GM21786 (cell line): ENCODE measurements around the gene ALDH3B1.

ENCODE experiments used
- ATAC-seq: cut with Tn5 transposase; IDR thresholded peaks from one replicate; pipeline ENCODE4 v1.9.1; 2021; ENCODE audit not compliant: unreplicated experiment

ALDH3B1 gene

DNA sequence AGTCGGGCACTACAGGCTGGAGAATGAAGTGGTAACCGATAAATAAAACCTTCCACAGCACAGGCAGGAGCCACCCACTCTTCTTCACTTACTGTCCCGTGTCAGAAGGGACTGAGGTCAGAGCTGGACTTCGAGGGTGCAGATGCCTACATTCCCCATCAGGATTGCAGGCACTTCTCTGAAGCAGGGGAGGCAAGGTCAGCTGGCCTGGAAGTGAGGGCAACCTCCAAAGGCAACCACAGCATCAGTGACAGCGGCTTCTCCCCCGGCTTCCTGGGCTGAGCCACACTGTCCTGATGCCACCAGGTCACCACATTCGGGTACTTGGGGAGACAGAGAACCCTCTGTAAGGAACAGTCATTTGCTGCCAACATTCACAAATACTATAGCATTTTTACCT is 51.4 kb downstream of the ALDH3B1 start:
- ATAC-seq = no peak

DNA sequence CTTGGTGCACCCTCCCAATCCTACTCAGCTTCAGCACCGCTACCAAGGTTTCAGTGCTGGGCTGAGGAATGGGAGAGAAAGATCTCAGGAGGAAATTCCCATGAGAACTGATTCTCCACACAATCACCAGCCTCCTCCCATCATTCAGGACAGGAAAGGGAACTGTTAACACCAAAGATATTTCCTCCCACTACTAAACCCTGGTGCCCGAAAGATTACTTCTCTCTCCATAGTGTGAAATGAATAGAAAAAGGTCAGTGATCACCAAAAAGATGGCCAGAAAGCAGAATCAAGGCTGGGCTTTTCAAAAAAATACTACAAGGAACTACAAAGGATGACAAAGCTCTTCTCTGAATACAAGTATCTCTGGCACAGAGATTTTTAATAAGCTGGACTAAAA is 54.8 kb downstream of the ALDH3B1 start:
- ATAC-seq = no peak

DNA sequence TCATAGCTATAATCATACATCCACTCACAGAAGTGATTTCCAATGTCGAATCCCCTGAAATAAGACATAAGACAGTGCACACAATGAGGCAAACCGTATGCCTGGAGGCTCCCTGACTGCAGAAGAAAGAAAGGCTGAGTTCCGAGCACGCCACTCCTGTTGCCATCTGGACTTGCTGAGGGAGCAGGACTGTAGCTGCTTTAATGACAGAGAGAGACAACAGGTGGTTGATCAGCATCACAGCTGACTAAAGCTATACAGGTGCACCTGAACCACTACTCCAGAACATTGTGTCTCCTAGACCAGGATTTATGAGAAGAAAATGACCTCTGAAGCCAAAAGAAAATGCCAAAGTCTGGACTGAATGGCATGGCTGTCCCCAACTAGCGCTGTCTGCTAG is 55.7 kb downstream of the ALDH3B1 start:
- no peak for ATAC-seq

GRCh38 chr11:68066742-68067141 is 56.6 kb downstream of the ALDH3B1 start:
- ATAC-seq = no peak

DNA sequence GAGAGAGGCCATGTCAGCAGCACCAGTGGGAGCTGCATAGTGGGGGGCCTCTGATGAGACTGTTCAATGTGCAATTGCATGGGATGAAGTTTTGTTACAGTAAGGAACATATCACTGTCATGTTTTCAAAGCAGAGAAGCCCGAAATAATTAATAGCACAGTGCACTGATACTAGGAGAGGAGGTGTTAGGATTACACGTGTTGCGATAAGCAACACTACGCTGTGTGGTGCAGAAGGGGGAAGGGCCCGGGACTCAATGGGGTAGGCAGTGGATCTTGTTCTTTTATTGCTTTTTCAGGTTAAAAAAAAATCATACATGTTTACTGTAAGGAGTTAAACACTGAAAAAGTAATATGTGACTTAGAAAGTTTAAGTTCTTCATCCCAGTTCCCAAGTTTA is 57.9 kb downstream of the ALDH3B1 start:
- no peak for ATAC-seq

- no peak for ATAC-seq
Measured at GRCh38 chr11:68071281-68072048, 61.3 kb downstream of the ALDH3B1 start.

DNA sequence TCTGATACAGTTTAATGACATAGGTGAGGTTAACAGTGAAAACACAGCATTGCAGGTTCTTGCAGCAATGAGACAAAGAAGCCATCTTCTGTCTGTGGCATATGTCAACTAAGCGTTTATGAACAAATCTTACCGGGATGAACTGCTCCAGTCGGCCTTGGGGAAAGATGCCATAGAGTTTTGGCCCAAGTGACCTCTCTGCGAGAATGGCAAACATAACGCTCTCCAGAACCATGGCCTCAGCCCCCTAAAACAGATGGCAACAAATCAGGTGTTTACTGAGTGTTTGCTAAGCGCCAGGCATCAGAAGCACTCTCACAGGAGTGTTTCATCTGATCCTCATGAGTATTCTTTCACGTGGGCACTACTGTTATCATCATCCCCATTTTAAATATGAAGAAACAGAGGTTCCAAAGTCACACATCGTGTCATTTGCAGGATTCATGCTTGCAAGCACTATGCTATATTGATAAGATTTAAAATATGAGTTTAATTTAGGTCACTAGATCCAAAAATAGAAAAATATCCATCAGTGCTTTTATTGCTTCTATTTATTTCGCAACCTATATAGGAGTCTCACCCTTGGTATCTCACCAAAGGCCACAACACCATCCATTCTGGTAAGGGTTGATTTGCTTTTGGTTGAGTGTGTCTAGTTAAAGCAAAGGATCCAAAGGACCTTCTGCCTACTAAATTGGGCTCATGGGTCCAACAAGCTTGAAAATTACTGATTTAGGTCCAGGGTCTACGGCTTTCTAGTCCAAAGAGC is 64.6 kb downstream of the ALDH3B1 start:
- ATAC-seq = no peak

- ATAC-seq = no peak
Measured at GRCh38 chr11:68076371-68077042, 66.4 kb downstream of the ALDH3B1 start.

- ATAC-seq = peak; percentile 83
Measured at GRCh38 chr11:68077617-68078582, 67.8 kb downstream of the ALDH3B1 start.
